SW480 (cell line): ENCODE measurements around the gene PRKAR1B.

Experiments
- DNase-seq: peaks from one replicate; pipeline ENCODE4 v3.0.0-alpha.2; 2016; ENCODE audit warnings: low spot score

Gene PRKAR1B

DNA sequence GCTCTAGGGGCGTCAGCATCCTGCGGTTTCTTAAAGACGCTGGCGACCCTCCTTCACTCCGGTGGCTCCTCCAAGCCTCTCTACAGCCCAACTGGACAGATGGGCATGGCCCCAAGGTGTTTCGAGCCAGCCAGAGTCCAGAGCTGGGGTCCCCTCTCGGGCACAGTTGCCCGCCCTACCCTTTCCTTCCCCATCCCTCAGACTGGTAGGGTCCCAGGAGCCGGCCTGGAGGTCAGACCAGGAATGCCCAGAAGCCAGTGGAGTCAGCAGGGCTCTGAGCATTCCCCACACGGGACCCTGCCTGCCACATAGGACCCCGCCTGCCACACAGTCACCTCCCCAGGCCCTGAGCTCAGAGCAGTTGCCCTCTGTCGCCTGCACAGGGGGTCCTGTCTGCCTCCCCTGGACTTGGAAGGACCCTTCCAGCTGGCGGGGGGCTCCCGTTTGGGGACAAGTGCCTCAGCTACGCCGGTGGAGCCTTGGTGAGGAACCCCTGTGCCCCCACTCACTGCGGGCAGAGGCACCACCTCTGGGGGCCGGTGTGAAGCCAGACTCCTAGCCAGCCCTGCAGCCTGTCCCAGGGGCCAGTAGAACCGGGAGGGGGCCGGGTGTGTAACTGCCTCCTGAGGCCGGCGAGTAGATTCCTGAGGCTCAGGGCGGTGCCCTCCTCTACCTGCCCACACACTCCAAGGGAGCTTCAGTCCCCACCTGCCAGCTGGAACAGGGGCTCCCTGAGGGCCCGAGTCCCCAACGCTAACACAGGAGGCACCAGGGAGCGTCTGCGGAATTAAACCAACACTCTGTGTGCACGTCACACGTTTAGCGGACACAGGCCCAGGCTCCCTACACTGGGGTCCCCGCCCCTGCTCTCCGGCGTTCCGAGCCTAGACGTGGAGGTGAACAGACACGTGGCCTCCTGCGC is 188.1 kb downstream of the PRKAR1B start:
- peak; percentile 95 for DNase-seq

DNA sequence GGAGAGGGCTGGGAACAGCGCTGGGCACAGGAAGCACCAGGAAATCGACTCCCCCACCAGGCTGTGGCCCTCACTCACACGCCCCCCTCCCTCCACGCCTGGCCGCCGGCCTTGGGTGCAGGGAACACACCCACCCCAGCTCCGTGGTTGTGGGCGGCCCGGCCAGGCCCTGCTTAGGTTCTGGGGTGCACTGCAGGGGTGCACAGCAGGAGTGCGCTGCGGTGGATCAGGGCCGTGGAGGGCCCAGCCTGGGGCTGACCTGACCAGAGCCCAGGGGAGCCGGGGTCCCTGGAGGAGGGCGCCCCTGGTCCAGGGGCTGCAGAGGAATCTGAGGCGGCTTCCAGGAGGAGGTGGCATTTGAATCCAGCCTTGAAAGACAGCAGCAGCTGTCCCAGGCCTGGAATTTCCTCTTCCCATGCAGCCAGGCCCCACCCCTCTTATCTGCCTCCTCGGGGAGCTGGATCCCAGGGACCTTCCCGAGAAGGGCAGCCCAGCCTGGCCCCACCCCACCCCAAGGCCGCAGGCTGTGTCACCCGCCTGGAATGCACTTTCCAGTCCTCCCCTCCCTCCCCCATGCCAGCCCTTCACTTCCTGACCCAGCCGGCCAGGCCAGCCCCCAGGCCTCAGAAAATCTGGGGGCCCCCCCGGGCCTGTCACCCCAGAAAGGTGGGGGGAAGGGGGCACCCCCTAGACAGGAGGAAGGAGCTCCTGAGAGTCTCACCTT is 189.0 kb downstream of the PRKAR1B start:
- peak; percentile 98 for DNase-seq

DNA sequence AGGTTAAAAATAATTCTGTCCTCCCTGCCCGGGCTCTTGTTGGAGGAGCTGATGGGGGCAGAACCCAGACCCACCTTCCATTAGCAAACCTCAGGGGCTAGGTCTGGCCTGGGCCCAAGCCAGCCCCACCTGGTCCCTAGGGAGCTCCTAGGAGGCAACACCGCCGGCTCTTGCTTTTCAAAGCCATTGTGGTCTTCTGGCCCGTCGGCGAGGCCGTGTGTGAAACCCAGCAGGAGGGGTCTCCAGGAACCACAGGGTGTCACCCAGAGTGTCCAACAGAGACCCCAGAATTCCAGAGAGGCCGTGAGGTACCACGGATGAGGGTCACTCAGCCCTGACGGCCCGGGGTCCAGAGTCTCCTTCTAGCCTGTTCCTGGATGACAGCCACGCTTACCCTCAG is 190.8 kb downstream of the PRKAR1B start:
- DNase-seq, result no peak

DNA sequence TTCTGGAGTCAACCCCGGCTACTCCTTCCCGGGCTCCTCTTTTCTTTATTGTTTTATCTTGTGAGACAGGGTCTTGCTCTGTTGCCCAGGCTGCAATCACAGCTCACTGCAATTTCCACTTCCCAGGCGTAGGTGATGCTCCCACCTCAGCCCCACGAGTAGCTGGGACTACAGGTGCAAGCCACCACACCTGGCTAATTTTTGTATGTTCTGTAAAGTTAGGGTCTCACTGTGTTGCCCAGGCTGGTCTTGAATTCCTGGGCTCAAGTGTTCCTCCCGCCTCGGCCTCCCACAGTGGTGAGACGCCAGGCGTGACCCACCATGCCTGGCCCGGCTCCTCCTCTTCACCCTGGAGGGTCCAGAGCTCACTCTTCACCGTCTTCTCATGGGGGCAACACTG is 192.1 kb downstream of the PRKAR1B start:
- DNase-seq, result no peak

DNA sequence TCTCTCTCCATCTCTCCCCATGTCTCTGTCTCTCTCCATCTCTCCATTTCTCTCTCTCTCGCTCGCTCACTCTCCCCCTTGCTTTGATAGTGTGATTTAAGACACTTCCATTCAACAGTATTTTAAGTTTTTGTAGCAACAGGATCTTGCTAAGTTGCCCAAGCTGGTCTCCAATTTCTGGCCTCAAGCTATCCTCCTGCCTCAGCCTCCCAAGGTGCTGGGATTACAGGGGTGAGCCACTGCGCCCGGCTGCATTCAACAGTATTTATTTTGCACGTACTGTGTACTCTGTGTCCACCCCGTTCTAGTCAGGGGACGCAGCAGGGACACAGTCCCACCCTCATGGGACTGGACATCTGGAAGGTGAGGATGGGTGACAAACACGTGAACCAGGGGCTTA is 193.0 kb downstream of the PRKAR1B start:
- DNase-seq, result no peak

DNA sequence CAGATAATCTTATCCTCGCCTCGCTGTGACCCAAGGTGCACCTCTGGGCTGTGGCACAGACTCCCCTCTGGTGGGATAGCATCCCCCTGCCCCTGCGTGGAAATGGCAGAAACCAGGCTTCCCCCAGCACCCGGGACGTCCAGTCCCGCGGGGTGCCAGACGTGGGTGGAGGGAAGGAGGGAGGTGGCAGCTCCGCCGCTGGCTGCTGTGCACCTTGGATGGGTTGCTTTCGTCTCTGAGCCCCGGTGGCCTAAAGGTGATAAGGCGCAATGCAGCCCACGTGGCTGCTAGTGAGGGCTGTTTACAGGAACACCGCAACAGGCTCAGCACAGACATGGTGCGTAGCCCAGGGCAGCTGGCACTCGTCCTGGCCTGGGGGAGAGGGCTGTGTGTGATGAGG is 193.8 kb downstream of the PRKAR1B start:
- no peak for DNase-seq

DNA sequence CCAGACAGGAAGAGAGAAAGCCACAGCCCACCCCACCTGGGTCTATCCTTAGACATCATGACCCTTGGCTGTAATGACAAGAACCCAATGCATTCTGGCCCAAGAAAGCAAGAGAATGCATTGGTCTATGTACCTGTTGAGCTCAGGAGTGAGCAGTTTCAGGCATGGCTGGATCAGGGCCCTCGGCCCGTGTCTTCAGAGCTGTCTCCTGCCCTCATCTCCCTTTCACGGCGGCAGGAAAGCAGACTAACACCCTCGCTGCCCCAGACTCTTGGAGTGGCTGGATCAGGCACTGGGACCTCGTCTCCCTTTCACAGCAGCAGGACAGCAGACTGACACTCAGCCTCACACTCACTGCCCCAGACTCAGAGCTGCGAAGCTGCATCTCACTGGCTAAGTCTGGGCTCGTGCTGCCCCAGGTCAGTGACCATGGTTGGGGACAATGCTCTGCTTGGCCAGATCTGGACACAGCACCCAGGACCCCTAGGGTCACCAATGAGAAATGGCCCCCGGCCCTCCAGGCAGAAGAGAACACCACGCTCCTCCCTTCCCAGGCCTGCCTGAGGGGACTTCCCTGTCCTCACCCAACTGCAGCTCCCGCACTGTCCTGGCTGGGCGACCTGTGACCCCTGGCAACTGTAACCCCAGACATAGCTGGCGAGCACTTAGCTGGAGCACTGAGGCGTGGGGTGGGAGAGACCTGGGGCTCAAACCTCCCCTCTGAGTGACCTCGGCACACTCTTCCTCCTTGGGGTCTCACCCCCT is 194.5 kb downstream of the PRKAR1B start:
- DNase-seq, result no peak

DNA sequence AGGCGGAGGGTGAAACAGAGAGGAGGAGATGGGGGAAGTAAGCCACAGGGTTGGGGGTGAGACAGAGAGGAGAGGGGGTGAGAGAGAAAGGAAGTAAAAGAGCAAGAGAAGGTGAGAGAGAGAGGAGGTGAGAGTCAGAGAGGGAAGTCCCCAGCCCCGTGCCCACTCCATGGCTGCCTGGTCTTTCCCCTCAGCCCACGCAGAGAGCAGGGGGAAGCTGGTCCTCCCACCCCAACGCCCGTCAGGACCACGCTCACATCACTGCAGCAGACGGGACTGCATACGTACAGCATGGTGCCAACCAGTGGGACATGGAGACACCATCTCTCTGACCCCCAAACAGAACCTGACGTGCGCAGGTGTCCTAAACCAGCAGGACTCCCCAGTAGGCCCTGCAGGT is 195.3 kb downstream of the PRKAR1B start:
- DNase-seq, result no peak

DNA sequence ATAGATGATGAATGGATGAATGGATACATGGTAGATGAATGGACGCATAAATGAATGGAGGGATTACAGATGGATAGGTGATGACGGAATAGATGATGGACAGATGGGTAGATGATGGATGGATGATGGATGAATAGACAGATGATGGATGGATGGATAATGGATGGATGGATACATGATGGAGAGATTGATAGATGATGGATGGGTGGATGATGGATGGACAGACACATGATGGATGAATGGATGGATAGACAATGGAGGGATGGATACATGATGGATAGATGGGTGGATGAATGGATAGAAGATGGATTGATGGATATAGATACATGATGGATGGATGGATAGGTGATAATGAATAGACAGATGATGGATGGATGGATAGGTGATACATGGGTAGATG is 198.6 kb downstream of the PRKAR1B start:
- no peak for DNase-seq

DNA sequence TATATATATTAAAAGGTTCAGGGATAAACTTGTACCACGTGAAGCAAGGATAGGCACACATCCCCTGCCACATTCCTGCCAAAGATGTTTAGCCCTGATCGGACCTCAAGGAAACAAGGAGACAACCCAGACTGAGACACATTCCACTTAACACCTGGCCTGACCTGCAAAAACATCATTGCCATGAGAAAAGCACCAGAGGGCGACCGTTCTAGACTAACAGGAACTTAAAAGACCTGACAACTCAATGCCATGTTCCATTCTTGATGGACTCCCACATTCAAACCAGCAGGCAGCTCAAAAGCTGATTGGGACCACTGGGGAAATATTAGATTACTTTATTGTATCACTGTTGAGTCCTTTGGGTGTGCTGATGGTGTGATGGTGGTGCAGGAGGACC is 199.4 kb downstream of the PRKAR1B start:
- no peak for DNase-seq

DNA sequence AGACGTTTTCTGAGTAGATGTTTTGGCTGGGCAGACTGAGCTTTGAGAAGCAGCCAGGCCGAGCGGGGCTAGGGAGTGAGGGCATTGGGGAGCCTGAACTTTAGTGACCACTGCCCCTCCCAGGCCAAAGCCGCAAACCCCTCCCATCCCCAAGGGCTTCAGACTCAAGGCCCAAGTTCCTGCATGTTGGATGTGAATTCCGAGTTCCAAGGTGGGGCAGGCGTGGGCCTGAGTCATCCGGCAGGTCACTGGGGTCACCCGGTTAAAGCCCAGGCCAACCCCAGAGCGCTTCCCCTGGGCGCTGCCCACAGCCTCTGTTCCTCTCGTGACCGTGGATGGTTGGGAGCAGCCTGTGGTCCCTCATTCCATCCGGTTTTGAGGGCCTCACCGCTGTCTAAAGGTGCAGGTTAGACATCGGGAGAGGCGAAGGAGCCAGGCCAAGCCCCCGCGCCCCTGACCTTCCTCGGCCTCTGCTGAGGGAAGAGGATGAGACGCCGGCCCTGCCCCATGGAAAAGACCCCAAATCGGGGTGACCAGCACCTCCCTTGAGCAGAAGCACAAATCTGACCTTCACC is 200.5 kb downstream of the PRKAR1B start:
- DNase-seq, result peak; percentile 56

DNA sequence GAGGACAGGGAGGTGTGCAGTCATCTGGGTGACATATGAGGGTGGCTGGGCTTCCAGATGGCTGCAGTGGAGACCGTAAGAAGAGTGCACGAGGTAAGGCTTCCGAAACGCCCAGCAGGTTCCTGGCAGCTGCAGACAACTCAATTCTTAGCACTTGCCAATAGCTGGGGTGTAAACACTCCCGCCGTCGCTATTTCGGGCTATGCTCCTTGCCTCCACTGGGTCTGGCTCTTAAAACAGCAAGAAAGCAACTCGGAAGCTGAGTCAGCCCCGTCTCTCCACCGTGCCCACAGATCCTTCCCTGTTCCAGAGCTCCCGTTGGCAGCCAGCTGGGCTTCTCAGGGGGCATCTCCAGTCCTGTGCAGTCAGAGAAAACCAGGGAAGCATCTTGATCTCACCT is 201.3 kb downstream of the PRKAR1B start:
- DNase-seq, result no peak

DNA sequence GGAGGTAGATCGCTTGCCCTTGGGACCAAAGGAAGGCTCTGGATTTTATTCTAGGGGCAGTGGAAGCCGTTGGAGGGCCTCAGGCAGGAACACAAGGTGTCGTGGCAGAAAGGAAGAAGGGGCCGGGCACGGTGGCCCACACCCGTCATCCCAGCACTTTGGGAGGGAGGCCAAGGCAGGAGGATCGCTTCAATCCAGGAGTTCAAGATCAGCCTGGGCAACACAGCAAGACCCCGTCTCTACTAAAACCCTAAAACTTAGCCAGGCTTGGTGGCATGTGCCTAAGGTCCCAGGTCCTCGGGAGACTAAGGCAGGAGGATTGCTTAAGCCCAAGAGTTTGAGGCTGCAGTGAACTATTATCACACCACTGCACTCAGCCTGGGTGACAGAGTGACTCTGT is 202.3 kb downstream of the PRKAR1B start:
- no peak for DNase-seq

DNA sequence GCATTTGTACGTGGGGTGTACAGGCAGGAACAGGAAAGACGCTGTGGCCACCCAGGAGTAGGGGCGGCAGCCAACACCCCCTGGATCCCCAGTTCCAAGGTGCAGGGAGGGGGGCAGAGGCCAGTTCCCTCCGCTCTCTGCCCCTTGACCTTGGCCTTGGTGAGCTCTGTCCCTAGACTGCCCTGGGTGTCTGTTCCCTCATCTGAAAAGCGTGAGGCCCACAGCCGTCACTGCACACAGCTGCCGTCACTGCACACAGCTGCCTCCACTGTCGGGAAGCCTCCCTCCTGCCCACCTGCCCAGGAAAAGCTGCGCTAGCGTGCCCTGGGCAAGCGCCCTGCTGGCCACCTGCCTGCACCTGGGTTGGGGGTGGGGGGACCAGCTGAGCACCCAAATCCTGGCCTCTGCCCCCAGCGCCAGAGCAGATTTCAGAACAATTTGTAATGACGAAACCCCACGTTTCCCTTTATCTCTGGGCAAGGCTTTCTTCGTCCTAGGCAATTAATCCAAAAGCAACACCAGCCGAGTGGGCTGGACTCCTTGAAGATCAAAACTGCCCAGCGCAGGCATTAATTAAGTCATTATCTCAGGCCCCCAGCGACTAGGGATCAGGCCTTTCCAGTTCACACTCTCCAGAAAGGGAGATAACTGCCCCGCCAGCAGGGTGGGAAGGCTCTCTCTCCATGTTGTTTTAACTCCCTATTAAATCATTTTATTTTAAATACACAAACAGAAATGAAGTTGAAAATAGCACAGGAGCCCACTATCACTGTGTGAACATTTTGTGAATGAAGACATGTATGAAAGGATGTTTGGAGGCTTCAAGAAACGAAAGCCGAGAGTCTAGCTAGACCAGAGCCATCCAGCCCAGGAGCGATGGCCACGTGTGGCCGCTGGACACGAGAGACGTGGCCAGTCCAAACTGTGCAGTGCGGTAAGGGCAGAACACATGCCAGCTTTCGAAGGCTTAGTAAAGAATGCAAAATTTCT is 203.4 kb downstream of the PRKAR1B start:
- peak; percentile 50 for DNase-seq

DNA sequence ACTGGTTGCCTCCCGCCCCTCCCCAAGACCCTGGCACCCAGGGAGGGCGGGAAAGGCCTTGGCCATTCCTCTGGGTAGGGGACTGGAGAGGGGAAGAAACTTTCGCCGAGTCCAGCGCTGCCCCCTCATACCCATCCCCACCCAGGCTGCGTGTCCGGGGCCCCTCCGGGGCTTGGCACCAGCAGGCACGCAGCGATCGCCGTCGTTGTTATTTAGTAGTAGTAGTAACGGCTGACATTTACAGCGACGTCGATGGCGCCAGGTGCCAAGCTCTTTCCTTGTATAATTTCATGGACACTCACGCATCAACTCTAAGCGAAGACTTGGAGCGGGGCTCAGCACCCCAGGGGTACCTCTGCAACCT is 204.1 kb downstream of the PRKAR1B start:
- DNase-seq, result no peak

DNA sequence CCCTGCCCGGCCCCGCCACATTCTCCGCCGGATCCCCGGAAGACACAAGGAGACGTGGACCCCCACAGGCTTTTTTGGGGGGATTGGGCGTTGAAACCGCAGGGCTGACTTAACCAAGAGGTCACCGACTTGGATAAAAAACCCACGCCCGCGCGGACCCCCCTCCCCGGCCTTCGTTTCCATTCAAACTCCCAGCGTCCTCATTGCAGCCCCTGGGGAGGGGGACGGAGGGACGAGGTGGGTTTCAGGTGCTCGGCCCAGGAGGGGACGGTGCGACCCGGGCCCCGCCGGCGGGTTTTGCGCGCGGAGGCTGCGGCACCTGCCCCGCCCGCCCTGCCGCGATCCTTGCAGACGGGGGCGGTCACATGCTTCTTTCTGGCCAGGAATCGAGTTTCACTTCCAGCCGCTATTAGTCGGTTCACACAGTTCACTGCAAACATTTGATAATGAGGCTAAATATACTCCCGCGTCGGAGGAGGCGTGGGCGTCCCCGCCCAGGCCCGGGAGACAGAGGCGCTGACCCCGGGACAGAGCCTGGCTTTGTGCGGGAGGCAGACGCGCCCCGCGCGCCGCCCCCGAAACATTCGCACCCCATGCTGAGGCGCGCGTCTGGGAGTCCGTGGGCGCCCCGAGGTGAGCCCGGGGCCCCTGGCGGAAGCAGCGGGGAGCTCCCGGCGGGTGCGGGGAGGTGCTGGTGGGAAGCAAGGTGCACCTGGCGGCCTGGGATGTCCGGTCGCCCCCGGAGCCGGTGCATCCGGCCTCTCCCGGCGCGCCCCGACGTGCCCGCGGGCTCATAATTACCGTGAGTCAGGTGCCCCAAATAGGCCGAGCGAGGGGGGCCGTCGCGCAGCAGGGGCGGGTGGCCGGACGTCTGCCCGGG is 204.8 kb downstream of the PRKAR1B start:
- peak; percentile 96 for DNase-seq

DNA sequence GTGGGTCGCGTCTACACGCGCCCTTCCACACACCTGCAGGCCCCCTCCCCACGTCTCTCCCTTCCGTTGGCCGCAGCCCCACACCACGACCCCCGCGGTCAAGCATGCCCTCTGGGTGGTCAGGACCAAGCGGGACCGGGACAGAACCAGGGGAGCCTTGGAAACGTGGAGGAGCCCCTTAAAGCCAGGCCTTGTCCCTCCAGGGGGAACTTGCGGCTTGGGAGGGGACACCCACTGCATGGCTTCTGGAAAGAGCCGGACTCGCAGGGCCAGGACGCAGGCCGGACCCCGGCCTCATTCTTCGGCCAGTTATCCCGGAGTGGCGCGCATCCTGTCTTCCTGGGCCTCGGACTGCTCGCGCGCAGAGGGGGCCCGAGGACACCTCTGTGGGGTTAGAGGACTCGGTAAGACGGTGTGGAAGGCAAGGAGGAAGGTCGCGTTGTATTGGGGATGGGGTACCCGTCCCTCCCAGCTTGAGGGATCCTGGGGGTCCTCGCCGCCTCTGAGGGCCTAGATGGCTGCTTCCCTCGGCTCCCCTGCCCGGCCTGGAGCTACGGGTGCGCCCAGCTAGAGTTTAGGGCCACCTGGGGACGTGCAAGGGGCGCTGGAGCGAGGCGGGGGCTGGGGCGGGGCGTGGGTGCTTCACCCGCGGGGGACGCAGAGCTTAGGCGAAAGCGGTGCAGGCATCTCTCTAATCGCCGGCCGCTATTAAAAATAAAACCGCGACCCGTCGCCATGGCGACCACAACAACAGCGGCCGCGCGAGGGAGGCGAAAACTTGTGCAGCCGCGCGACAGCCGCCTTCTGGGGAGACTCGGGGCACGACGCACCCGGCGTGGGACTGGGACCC is 205.6 kb downstream of the PRKAR1B start:
- peak; percentile 94 for DNase-seq

DNA sequence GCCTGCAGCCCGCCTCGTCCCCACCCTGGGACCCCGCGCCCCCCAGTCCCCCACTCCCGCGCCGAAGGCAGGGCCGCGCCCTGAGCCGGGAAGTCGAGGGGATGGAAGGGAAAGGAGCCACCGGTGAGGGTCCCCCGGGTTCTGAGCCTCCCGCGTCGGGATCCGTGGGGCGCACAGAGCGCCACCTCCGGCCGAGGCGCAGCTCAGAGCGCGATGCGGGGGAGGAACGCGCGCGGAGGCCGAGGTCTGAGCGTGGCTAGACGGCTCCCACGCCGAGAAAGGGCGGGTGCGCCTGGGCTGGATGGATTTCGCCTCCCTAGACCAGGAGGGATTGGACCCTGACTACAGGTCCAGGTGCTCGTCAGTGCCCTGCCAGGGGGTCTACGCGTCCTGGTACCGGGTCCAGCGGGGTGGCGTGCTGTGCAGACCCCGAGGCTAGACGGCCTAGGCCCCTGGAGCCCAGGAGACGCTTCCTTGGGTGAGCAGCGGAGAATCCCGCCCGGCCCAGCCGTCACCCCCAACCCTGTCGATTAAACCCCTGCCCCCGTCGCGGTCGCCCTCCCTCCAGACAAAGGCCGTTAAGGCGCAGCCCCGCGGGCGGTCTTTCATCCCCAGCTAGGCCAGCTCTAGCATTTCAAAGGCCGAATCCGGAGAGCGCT is 206.4 kb downstream of the PRKAR1B start:
- peak; percentile 64 for DNase-seq
